AML-193 (cell line): Measurements from ENCODE around the gene NPAS3.

Source experiments
- DNase-seq, 2 experiments: peaks; one replicate each; lab custom pipeline; 2025; lab: John Stamatoyannopoulos, UW

NPAS3 gene

DNA sequence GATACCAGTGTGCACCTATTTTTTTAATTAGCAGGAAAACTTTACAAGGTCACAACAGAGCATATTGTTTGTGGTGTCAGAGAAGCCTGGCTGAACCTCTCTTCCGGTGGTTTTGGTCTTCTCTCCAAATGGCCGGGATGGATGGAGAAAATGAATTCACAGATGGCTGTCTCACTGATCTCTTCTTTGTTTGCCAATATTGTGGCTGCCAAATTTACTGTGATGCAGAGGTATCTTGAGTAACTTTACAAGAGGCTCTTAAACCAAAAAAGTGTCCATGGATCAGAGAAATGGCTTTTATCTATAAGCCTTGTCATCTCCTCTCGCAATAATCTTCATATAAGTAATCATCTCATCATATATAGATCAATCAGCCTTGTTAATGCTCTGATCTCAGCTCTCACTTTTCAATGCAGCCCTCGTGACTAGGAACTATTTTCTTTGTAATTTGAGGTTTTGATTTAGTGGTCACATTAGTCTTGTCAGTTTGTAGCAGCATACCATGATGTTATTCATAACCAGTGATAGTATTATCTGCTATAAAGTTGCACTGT is 704.1 kb downstream of the NPAS3 start:
- no peak for DNase-seq

DNA sequence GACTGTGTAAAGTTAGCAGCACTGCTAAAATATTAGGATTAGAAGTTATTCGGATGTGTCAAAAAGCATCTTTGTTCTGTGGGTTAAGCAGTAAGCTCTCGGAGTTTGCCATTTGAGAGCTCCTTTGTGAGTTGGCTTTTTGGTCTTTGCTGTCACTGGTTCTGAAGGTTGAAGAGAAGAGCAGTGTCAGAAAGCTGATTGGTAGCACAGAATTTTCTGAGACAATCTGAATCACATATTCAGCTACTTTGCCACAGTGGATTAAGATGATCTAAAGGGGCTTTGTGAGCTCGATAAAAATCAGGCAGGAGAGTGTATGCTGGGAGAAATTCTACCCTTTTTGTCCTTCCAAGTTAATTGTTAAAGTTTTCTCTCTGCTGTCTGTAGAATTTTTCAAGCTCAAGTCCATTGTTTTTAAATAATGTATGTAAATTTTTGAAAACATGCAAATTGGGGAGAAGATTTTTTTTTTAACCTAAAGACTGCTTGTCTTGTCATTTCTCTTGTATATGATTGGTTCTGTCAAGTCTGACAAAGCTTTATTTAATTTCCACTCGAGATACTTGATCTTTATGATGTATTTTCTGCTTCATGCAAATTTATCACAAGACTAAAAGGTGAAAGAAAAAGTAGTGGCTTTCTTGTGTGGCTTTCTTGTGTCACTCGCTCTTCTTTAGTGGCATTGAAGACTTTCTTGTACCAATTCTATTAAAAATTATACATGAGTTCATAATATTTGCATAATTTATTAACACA is 704.9 kb downstream of the NPAS3 start:
- no peak for DNase-seq

DNA sequence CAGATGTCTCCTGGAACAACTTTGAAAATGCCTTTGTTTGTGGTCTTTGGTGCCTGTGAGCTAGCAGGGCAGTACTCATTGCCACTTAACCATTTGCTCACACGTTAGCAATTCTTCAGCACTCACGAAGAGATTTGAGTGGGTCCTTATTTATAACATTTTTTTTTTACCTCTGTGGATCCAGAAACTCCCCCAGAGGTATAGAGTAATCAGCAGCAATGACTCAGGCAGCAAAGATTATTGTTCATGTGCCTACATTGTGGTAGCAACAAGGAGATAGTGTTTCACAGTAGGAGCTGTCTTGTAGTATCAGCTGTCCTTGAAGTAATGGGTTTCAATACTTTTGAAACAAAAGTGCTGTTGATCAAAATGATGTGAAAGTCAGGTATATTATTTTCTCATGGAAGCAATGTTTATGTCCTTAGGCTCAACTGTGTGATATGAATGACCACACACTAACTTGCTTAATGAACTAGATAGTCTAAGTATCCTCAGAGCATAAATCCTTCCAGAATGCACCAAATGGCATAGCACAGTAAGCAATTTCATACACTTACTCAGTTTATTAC is 708.1 kb downstream of the NPAS3 start:
- DNase-seq = no peak

DNA sequence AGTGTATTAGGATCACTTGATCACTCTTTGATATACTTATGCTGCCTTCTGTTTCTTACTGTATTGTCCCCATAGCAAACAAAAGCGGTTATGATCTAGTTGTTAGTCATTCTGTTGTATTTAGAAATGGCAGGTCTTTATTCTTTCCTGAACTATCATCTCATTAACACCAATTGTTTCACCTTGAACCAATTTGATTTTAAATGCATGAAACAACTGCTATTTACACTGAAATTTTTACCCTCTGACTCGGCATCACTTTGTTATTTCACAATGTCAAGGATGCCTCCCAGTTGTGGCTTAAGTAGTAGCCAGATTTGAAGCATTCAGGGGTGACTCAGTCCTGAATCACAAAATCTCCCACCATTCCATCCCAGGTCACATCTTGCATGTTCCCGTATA is 708.7 kb downstream of the NPAS3 start:
- DNase-seq = no peak

DNA sequence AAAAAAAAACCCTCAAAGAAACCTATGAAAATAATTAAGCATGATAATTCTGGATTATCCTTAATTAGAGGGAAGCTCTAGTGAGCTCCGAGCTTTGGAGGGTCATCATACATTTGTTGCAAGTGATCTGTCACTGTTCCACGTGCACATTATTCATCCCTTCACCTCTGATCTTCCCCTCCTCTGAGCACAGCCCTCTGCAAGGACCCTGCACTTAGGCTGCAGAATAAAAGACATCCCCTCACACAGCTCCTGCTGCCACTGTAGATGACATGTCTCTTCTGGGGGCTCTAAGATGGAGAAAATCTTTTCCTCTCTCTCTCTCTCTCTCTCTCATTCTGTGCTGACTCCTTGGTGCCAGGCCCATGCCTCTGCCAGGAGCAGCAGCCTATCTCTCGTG is 711.8 kb downstream of the NPAS3 start:
- DNase-seq = no peak

DNA sequence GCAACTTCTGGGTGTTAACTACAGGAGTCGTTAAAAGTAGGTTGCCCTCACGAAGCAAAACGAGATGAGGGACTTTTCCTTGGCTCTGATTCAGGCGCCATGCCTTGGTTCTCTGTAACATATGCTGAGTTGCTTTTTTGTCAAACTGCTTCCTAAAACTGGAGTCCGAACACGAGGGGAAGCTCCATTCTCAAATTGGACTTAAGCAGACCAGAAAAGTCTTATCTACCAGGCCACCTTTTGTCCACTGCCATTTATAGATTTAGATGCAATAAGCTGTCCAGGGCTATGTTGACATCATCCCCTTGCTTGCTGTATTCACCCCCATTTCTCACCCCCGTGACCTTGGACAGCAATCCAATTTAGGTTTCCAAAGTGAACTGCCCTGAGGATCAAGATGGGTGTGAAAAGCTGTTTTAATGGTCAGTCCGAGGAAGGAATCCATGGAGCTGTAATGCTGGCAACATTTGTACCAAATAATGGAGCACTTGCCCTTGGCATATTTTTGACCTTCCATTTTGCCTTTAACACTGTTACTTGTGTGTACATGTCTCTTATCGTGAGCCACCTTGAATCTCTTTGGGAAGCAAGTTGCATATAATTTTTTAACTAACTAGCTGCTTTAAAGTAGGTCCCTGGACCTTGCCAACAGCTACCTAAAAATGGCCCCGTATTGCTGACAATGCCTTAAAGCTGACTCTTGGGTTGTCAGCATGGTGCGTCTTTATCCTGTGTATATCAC is 714.1 kb downstream of the NPAS3 start:
- no peak for DNase-seq

DNA sequence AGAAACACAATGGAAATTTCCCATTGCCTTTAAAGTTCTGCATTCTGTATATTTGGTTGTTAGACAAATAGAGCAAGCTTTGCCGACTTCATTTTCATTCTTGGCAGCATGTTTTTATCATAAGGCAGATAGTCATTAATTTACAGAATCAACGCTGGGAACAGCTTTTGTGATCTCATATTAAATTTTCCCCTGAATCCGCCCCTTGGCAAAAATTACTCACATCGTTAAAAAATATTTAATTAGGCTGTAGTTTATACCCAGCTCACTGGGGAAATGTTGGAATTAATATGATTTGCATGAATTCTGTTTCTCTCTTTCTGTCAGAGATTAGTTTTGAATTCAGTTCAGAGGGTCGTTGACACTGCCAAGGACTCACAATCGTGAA is 714.6 kb downstream of the NPAS3 start:
- DNase-seq = no peak

DNA sequence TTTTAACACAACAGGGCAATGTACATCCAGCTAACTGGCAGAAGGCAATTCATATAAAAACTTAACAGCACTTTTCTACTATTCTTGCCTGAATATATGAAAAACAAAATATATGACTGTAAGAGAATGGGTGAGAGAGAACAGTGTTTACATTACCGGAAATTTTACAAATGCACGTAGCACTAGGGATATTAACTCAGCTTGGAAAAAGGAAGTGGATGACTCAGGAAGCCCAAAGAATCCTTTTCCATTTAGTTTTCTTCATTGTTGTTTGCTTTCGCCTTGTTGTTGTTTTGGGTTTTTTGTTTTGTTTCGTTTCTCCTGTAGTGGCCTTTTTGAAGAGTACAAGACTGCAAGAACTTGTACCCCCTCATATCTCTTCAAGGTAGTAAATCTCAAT is 716.7 kb downstream of the NPAS3 start:
- no peak for DNase-seq

DNA sequence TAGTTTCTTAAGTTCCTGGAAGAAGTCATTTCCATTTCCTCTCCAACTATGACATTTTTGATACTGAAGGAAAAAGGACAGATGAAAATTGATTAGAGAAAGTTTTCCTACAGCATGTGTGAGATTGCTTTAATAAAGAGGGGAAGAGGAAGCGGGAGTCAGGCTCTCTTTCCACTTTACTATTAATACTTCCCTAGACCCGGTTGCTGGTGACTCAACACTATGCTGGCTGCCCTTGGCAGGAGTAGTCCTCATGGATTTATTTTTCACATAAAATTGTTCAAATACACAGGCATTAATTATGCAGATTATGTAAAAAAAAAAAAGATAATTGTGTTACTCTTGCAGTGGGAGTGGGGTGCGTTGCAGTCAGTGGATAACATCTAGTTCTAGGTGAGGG is 718.8 kb downstream of the NPAS3 start:
- DNase-seq = no peak

DNA sequence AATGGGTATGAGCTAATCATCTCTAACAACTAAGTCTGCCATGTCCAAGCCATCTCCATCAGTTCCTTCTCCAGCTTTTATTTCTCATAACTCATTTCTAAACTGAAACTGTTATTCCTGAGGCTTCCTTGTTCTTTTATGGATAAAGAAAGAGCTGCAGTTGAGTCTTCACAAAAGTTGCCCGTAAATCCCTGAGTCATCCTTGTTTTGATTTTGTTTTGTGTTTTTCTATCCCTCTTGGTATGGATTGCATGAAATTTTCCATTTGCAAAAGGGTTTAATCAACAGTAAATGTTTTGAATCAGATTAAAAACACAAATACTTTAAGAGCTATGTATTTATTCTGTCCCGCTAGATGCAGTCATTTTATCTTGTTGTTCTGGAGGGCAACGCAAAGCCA is 721.6 kb downstream of the NPAS3 start:
- no peak for DNase-seq

DNA sequence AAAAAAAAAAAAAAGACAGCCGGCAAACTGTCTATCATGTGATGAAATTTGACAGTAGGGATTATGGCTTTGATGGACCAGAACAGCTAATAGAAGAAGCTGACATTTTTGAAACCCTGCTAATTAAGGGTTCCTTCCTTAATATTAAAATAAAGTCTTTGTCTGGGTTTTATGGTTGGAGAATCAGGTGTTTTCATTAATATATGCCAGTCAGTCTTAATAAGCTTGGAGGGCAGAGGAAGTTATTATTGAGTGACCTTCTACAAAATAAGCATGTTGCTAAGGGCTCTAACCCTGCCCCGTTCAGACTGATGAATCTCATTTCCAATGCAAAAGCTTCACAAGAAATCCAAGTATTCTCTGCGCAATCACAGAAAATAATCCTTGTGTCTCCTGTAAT is 722.4 kb downstream of the NPAS3 start:
- no peak for DNase-seq

DNA sequence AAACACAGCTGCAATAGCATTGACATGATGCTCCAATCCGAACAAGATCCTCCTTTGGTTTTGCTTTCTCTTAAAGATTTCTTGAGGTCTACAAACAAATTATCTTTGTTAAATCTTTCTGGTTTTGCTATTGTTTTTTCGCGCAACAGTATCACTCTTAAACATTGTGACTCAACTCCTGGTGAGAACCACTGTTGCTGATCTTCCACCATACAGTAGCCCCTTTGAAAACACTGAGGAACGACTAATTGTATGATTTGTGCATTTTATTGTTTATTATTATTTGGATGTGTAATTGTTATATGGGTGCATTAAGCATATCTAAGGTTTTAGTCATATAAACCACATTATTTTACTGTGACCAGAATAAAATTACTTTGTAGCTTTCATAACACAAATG is 729.4 kb downstream of the NPAS3 start:
- no peak for DNase-seq

DNA sequence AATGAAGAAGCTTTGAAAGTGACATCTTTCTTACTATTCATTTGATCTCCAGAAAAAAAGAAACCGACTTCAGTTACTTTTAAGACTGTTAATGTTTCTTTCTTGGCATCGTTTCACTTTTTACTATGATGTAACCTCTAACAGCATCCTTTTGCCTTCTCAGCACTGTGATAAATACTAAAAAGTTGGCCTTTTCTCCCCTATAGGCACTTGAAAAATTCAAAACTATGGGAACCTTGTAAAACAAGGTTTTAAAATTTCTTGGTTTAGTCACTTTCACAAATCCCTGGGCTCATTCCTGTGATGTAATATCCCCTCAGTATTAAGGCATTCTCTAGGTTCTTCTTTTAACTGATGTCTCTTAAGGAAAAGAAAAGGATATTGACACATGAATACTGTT is 730.4 kb downstream of the NPAS3 start:
- no peak for DNase-seq

DNA sequence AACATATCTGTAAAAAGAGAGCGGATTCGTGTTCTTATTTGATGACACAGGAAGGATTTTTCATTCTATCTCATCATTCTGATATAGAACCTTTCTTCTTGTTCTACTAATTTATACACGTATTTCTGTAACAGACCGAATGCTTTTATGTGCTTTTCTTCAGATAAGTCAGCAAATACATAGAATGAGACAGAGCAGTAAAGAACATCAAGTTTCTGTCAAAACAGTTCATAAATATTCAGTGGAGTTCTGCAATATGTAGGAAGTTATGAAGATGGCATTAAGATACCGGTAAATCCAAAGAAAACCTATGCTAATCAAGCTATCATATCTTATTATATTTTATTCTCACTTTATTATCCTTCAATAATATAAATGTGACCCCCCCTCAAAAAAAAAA is 731.6 kb downstream of the NPAS3 start:
- DNase-seq = no peak

DNA sequence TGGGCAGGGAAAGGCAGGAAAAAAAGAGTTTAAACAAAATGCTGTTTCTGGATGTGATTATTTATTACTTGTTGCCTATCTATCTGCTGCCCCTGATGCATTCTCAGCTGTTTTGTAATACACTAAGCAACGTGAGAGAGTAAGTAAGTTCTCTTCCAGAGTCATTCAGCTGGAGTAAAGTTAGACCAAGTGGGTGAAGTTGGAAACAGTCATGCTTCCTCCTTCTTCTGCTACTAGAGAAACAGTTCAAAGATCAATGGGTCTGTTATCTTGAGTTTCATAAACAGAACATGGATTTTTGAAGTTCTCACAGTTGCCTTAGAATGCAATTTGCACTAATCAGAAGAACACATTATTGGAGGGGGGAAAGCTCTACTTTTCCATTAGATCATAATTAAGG is 732.9 kb downstream of the NPAS3 start:
- no peak for DNase-seq

DNA sequence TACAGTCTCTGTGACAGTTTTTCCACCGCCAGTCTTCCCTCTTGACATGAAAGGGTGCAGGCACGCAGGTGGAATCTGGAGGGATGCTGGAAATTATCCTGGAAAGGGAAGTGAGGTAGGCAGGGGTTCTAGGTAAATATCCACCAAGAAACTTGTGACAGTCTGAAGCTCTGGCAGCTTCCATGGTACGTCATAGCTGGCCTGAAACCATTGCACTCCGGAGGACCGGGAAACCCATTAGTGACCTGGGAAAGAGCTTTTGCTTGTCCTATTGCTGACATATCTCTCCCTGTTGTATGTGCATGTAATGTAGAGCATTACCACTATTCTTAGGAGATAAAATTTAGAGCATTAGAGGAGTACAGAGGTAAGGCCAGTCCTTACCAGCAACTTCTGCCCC is 736.2 kb downstream of the NPAS3 start:
- DNase-seq = no peak

DNA sequence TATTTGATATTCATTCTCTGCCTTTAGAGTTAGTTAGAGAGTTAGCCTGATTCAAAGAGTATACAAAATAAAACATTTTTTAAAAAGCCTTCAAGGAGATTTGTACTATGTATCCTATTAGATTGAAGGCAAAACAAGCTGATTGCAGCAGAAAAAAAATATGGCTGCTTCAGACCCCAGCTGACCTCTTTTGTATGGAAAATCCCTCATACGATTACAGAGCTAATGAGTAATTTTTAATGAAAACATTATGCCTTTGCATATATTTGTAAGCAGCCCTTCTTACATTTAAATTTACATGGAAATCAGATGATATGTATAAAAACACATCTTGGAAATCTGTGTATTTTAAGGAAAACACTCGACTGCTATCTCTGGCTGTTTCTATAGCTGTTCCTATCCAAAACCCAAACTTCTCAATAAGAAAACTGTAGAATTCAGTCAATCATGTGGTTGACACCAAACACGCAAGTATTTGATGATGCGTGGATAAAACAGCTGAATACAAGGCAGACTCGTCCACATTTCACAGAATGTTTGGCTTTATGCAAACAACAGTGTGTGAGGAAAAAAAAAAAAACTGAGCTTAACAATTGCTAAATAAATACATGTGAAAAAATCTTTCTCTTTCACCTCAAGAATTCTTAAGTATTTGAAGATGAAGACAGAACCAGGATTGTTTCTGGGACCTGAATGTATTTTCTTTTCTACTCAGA is 736.9 kb downstream of the NPAS3 start:
- no peak for DNase-seq

DNA sequence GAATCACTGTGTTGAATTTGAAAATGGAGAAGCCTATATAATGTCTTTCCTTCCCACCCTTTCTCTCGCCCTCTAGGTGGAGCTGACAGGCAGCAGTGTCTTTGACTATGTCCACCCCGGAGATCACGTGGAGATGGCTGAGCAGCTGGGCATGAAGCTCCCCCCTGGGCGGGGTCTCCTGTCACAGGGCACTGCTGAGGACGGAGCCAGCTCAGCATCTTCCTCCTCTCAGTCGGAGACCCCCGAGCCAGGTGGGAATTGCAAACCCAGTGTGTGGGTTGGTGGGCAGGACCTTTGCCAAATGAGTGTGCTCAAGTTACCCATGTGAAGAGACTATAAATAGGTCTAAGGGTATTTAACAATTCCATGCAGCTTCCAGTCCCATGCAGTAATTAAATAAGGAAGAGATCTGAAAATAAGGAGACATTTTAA is 737.5 kb downstream of the NPAS3 start:
- DNase-seq = peak; percentile 9 to 13

DNA sequence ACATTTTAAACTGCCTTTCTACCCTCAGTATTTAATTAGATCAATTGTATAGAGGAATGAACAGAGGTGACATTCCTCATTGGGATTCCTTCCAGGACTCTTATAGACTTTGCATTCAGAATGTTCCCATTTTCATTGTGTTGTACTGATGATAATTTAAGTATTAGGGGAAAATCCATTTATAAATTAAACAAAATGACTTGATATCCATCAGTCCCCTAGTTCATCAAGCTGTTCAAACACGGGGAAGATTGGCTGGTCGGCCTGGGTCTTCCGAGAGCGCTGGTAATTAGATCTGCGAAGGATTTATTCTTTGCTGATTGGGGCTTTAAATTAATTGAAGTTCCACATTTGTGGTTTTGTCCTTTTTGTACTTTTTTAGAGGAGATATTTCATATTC is 738.2 kb downstream of the NPAS3 start:
- DNase-seq = no peak

DNA sequence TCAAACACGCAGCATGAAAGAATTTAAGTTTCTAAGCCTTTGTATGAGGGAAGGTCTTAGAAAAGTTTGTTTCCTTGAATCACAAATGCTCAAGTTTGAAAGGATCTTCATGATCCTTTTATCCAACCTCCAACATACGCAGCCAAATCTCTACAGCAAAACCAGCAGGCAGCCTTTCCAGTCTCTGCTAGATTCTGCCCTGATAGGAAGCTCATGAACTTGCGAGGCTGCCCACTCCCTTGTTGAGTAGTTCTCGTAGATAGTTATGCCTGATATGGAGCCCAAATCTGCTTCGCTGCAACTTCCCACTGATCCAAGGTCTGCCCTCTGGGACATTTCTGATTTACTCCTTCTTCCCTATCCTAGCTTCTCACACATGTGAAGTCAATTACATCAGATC is 739.3 kb downstream of the NPAS3 start:
- no peak for DNase-seq

DNA sequence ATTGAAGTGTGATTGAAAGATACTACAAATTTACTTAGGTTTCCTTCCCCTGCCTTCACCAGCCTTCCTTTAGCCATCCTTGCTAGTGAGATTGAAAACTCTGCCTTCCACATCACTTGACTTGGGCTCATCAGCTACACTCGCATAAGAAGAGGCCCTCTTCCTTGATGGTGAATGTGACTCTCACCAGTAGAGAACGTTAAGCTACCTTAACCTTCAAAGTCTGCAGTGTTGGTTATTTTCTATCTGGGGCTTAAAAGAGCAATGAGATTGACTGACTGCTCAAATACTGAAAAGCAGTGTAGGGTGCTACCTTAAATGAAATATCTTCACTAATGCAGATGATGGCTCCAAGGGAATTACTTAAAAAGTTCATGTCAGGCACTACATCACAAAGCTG is 740.3 kb downstream of the NPAS3 start:
- DNase-seq = no peak

DNA sequence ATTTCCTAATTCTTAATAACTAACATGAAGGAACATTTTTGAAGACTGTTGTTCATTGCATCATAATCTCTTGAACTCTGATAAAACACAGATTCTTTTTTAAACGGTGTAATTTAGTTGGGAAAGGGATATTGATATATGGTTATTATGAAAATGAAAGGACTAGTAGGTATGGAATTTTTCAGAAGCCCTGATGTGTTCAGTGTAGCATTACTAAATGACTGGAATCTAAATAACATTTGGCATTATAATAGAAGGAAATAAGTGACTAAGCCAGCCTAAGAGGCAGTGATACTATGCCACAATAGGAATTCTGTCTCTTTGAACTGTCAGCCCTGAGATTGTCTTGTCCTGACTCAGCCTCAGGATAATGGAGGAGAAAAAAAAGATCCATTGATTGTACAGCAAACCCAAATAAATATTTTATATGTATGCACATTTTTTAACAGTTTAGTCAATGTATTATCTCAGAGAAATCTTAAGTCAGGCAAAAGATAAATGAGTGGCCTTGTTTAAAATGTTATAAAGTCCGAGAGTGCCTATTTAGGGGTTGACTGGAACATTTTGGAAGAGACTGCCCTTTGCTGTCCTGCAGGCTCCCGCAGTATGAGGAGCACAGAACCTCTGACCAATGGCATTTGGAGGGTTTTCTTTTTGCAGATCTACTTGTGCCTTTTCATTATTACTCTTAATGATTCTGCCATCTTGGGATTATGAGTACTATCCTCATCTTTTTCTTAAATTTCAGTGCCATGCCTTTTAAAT is 741.0 kb downstream of the NPAS3 start:
- no peak for DNase-seq
